HG03460 (cell line): Measurements from ENCODE around the gene DMRT1.
"Not testable (repeated sequence)": the region's sequence is repeated elsewhere in the genome, so short reads cannot be mapped to it uniquely, and the experiment has no call there.

Experiments used
- ATAC-seq: cut with Tn5 transposase; IDR thresholded peaks from one replicate; pipeline ENCODE4 v1.9.1; 2021; ENCODE audit not compliant: unreplicated experiment

The DMRT1 gene

DNA sequence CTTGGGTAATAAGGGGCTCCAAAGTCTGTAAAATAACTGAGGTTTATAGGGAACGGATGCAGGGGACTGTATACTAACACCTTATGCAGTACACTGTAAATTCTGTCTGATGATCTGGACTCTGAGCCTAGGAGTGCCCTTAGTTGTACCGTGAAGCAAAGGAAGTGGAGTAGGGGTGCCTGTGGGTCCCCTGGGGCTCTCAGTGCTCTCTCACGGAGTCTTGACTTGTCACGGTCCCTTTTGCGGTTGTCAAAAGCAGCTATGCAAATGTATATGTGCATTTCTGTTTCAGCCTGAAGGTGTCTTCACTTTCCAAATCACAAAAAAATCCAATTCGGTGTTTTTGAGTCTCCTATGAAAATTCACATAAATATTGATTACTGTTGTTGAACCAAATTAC, 17.8 kb downstream of the DMRT1 start:
- peak; percentile 100 for ATAC-seq

DNA sequence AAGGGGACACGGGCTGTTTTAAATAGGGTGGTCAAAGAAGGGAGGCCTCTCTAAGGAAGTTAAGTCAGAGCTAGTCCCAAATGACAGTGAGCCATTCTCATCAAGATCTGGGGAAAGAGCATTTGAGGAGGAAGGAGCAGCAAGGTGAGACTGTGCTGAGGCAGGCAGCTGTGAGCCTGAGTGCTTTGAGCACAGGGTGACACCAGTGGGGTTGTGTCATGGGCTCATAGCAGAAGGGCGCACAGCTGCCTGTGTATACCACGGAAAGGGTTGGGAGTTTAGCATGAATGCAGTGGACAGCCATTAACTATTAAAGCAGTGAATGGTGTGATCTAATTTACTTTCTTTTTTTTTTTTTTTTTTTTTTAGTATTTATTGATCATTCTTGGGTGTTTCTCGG, 19.2 kb downstream of the DMRT1 start:
- no peak for ATAC-seq

DNA sequence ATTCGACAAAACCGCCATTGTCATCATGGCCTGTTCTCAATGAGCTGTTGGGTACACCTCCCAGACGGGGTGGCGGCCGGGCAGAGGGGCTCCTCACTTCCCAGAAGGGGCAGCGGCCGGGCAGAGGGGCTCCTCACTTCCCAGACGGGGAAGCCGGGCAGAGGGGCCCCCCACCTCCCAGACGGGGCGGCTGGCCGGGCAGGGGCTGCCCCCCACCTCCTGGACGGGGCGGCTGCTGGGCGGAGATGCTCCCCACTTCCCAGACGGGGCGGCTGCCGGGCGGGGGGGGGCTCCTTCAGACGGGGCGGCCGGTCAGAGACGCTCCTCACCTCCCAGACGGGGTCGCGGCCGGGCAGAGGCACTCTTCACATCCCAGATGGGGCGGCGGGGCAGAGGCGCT, 20.0 kb downstream of the DMRT1 start:
- ATAC-seq = not testable (repeated sequence)

DNA sequence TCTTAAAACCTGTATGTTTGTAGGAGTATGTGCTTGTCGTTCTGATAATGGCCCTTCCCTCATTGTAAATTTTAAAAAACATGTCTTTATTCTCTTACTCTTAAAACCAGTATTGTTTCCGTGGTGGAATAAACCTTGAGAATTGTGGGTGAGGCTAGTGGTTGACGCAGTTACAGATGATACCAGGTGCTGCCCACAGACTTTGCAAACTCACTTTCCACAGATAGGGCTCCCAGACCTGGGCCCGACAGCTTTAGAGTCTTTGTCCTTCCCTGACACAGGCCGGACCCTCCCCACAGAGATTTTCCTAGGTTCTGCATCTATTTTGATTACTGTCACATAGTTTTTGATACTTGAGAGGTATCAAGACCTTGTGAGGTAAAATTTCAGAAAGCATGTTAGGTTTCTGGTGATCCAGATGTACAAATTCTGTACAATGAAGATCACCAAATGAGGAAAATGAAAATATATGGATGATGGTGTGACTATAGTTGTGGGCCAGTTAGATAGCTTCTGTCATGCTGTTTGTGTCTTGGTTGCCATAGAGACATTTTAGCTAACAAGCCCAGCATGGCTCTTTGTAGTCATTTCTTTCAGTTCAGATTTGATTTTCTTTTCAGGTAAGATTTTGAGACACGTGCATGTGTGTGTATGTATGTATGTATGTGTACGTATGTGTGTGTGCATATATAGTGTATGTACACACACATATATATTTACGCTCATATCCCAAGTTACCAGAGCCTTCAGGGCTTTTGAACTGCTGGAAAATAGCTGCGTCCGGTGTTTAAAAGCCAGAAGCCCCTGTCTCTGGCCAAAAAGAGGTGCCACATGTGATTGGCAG, 33.8 kb downstream of the DMRT1 start:
- no peak for ATAC-seq

DNA sequence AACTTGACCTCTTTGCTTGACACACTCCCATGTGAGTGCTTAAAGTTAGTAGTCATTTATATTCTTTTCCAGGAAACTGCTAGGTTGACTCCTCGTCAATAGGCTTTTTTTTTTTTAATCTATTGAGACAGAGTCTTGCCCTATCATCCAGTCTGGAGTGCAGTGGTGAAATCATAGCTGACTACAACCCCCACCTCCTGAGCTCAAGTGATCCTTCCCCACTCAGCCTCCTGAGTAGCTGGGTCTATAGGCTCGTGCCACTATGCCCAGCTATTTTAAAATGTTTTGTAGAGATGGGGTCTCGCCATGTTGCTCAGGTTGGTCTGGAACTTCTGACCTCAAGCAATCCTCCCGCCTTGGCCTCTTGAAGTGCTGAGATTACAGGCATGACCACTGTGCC, 34.9 kb downstream of the DMRT1 start:
- ATAC-seq = no peak

DNA sequence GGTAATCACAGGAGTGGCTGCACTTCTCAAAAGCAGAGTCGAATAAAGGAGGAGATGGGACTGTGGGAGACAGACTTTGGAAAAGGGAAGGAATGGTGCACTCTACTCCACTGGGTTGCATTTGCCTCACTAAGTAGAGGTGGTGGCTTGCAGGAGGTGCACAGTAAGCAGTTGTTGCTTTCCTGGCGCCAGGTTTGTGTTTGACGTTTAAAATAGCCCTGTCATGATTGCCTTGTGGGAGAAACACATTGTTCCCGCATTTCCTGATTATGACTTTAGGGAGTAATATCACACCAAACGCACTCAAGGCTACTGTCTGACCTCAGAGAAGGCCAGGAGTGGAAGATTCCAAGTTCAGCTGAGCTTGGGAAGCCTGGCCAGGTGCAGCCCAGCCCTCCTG, 36.7 kb downstream of the DMRT1 start:
- no peak for ATAC-seq

DNA sequence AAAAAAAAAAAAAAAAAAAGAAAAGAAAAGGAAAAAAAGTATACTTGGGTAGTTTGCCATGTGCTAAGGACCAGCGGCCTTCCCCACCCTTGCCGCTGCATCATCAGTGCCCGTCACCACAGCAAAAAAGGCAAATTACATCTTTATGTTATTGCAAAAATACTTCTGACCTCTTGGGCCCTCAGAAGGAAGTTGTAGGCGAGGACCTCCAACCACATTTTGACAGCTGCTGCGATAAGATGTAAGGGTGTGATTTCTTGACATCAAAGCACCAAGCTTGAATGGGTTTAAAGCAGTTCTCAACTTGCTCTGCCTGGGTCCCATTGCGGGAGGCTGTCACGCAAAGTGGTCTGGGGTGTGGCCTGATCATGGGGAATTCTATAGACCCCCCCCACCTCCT, 39.2 kb downstream of the DMRT1 start:
- ATAC-seq = no peak

DNA sequence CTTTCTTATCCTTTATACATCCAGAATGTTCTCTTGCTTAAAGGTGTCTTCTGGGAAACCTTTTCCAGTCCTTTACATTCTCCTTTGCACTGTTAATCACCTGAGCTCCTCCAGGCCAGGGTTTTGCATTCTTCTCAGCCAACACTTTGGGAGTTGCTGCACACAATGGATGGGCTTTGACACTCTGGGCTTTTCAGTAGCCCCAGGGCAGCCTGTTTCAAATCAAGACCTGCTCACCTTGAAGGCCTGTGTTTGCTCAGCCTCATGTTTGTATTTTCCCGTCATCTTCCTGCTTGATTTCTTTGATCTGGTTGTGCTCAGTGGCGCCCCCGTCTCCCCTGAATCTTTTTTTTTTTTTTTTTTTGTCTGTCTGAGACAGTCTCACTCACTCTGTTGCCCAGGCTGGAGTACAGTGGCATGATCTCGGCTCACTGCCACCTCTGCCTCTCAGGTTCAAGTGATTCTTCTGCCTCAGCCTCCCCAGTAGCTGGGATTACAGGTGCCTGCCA, 41.0 kb downstream of the DMRT1 start:
- no peak for ATAC-seq

DNA sequence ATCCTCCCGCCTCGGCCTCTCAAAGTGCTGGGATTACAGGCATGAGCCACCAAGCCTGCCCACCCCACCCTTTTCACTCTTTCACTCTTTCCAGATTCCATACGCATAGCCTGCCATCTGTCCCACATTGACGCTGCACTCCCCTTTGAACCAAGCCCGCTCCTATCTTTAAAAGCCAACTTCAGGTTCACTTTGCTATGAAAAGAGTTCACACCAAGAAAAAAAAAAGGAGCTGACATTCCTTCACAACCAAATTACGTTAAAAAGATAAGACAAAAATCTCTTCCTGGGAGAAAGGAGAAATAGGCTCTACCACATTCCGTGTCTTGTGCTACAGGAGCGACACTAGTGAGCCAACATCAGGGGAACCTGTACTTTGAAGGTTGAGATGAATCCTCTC, 41.5 kb downstream of the DMRT1 start:
- no peak for ATAC-seq

DNA sequence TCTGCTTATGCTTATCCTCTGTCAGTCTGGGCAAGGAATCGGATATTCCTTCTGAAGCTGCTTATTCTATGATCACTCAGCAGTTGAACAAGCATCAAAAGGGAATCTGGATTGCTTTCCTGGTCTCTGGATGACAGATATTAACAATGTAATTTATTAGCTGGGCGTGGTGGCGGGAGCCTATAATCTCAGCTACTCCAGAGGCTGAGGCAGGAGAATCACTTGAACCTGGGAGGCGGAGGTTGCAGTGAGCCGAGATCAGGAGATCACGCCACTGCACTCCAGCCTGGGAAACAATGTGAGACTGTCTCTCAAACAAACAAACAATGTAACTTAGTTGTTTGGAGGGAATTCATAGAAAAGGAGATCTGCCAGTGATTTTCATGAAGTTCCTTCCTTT, 45.4 kb downstream of the DMRT1 start:
- ATAC-seq = no peak

DNA sequence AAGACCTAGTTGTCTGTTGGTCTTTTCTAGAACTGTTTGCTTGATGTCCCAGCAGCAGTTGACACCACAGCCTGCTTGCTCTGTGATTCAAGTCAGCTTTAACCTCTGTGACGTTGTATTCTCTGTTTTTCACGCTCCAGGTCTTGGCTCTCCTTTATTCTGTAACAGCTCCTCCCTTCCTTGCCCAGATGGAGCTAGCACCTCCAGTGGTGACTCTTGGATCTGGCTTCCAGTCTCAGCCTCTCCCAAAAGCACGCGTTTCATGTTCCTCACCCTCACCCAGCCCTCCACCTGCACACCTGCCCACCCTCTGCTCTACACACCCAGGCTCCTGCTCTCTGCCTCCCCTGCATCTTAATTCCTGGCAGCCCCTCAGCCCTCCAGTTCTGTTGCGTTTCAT, 50.6 kb downstream of the DMRT1 start:
- ATAC-seq = no peak

DNA sequence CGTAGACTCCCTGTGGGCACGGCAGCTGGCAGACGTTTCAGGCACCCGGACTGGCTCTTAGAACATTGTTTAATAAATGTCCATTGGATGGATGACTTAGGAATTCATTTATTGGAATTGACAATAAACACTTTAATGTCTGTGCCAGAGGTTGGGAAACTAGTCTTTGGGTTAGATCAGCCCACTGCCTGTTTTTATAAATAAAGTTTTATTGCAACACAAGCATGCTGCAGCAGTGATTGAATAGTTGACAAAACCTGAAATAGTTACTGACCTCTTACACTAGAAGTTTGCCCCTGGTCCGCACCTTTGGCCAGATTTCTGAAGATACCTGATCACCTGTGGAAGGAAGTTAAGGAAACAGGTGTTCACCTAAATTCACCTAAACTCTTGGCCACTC, 51.6 kb downstream of the DMRT1 start:
- no peak for ATAC-seq

DNA sequence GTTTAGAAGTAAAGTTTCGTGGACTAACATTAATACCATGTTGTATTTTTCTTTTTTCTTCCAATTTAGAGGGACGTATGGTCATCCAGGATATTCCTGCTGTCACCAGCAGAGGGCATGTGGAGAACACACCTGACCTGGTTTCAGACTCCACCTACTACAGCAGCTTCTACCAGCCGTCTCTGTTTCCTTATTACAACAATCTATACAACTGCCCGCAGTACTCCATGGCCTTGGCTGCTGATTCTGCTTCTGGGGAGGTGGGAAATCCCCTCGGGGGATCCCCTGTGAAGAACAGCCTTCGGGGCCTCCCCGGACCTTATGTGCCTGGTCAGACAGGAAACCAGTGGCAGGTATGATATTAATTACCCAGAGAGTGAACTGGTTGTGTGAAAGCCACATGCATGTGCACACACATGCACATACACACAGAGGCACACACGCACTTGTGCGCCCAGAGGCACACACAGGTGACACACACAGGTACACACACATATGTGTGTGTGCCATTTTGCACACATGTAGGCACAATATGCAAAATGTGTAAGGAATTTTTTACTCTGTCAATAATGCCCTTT, 52.4 kb downstream of the DMRT1 start:
- ATAC-seq = peak; percentile 99

DNA sequence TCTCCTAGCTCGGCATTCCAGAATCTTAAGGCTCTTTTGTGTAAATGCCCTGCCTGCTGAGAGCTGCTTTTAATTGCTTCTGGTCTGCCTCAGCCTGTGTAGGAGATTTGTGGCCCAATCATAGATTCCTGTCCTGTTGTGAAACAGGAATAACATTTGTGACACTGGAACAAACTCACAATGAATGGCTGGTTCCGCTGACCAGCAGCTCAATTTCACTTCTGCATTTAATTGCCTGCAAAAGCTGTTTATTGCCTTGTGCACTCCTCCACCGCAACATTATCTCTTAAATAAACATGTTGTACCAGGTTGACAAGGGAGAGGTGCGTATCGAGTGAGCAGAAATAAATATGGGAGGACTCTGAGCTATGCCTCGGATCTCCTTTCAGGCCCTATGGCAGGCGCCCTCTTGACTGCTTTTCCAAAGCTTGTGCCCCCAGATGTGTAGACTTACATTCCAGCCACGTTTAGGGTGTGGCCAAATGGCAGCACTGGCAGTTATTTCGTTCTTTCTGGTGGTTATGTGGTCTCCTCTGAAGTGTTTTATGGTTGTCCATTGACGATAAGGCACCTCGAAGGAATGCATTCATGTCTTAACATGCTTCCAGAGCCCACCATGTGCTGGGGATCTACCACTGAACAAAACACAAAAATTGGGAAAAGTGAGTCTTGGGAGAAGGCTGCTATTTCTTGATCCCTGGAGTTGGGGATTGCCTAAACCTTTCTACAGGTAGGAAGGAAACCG, 58.1 kb downstream of the DMRT1 start:
- ATAC-seq = no peak

DNA sequence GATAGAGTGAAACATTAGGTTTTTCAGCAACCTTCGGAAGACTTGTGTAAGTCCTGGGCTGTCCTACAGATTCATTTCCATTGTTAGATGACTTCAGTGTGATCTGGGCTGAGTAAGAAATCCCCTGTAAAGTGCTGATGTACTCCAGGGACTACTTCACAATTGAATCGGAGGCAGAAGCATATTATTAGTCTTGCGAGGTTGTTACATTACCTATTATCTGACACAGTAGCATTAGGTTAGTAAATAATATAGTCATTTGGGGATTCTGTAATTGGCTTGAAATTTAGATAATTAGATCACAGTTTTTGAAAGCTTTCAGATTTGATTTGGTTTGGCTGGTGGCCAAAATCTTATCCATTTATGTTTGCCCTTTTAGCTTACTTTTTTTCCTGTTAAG, 62.4 kb downstream of the DMRT1 start:
- ATAC-seq = no peak

DNA sequence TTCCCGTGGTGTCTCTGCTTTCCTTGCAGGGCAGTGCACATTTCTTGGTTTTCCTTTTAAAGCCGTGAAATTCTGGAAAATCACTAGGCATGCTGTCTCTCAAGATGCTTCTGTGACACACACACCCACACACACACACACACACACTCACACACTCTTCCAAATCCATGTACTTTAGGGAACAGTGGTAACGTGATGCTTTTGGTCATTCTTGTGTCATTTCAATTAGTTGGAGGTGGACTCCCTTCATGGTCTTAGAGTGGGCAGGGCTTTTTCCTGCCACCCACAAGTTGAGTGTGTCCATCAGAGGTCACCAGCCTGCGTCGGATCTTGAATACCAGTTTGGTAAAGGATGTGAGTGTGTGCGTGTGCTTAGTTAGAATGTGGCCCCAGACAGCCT, 64.4 kb downstream of the DMRT1 start:
- no peak for ATAC-seq

DNA sequence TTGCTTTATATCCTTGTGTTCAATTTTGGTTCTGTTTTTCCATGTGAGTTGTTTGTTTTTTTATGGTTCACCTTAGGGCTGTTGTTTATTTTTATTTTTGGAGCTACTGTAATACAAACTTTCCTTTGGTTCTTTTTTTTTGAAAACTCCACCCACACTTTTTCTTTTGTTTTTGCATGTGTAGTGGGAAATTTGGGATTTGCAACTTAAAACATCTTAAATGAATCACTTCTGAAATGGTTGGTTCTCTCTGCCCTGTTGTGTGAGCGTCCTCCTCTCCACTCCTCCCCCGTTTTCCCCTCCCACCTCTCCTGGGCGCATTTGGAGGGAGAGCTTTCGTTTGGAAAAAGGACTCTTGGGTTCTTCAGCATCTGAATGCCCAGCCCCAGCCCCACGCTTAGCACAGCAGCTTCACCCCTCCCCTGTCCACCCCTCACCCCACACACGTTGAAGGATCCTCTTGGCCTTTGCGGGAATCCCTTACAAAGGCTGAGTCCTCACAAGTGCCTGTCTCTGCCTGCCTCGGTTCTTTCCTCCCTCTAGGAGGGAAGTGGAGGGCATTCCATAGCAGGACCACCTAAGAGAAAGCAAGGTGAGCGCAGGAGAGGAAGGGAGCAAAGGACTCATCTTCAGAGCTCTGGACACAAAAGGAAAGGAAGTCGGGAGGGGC, 67.2 kb downstream of the DMRT1 start:
- no peak for ATAC-seq

DNA sequence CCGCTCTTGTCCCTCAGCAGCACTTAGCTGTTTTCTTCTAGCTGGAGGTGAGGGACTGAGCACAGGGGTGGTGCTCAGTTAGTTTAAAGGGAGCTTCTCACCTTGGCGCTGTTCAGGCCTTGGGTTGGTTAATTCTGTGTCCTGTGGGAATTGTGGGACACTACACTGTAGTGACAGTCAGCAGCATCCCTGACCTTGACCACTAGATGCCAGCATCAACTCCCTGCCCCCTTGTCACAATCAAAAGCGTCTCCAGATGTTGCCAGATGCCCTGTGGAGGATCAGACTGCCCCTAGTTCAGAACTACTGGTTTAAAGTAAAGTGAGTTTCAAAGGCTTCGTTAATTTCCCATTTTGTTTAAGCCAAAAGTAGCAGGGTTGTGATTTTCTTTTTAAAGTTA, 69.5 kb downstream of the DMRT1 start:
- ATAC-seq = no peak

DNA sequence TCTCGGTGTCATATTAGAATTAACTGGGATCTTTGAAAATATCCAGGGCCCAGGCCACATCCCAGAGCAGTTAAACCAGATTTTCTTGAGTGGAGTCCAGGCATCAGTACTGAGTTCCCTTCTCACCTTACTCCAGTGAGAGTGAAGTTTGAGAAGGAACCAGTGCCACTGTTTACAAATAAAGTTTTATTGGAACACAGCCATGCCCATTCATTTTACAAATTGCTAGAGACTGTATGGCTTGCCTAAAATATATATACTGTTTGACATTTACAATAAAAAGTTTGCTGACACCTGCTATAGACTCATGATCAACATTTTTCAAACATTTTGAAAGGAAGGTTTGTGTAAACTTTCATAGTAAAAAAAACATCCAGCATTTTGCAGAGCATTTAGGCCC, 71.3 kb downstream of the DMRT1 start:
- no peak for ATAC-seq

DNA sequence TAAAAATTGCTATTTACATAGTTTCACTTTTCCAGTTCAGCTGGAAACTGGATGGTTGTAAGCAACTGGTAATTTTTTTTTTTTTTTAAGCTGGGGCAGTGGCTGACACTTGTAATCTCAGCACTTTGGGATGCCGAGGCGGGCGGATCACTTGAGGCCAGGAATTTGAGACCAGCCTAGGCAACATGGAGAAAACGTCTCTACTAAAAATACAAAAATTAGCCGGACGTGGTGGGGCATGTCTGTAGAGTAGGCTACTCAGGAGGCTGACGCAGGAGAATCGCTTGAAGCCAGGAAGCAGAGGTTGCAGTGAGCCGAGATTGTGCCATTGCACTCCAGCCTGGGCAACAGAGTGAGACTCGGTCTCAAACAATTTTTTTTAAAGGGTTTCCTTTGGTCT, 72.0 kb downstream of the DMRT1 start:
- not testable (repeated sequence) for ATAC-seq

DNA sequence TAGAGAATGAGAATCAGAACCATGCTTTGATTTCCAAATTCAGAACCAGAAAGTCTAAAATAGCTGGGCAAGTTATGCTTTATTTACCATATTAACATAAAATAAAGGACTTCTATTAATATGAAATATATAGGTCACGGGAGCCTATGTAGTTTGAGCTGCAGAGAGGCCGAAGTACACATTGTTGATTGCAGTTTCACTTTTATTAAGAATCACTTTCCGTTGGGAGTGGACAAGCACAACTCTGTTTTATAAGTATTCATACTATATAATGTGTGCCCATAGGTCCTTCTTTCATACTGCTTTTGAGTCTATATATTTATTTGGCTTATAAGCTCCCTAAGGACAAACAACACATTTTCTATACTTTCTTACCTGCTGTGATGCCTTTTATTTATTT, 76.2 kb downstream of the DMRT1 start:
- ATAC-seq = no peak
